ENCODE data around the gene CEP57L1.

CEP57L1 gene

DNA sequence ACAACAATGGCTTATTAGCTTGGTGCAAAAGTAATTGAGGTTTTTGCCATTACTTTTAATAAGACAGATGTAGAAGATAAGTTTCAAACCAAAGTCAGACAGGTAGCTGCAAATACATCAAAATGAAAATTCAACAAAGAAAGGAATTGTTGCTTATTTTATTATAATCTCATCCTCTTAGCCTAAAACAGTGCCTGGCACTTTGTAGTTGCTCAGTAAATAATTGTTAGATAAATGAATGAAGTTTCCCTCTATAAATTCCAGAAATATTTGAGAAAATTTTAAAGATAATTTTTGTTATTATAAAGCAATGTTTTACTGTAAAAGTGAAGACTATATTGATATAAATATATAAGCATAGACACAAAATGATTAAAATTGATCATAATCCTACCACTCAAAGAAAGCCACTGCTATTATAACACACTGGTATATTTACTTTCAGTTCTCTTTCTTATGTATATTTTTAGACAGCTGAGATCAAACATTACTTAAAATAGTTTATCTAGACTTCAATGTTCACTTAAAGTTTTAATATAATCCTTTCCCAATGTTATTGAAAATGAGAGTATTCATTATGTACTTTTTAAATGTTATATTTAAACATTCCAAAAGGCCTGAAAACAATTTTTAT is 43.2 kb upstream of the CEP57L1 start:
- TF ChIP-seq, protein P1, sequence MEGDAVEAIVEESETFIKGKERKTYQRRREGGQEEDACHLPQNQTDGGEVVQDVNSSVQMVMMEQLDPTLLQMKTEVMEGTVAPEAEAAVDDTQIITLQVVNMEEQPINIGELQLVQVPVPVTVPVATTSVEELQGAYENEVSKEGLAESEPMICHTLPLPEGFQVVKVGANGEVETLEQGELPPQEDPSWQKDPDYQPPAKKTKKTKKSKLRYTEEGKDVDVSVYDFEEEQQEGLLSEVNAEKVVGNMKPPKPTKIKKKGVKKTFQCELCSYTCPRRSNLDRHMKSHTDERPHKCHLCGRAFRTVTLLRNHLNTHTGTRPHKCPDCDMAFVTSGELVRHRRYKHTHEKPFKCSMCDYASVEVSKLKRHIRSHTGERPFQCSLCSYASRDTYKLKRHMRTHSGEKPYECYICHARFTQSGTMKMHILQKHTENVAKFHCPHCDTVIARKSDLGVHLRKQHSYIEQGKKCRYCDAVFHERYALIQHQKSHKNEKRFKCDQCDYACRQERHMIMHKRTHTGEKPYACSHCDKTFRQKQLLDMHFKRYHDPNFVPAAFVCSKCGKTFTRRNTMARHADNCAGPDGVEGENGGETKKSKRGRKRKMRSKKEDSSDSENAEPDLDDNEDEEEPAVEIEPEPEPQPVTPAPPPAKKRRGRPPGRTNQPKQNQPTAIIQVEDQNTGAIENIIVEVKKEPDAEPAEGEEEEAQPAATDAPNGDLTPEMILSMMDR (IDR thresholded peaks at IDR 0.05; ENCODE audit: low read depth, low read length), result no peak
- in situ Hi-C loops (cut with HindIII; ENCODE audit: low sequenced_read_pairs), result no loop called here
- no peak for DNase-seq (ENCODE audit: low read depth, low spot score)
- H3K4me3 ChIP-seq (ENCODE audit: low read depth, low read length), result no peak overlapping the region

DNA sequence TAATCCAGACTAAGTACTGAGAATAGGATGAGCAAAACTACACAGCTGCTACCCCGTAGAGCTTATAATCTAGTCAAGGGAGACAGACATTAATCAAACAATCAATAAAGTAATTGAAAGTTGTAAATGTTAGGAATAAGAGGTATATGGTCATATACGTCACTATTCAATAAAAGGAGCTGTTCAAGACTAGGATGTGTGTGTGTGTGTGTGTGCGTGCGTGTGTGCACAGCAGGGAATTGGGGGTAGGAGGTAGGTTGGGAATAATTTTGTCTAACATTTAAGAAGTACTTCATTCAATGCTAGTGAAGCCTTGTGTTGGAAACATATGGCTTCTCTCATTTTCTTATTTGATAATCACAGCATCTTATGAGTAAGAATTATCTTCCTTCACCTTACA is 42.5 kb upstream of the CEP57L1 start:
- in situ Hi-C loops (cut with HindIII; ENCODE audit: low sequenced_read_pairs), result no loop called here
- no peak overlapping the region for H3K4me3 ChIP-seq (ENCODE audit: low read depth, low read length)
- DNase-seq (ENCODE audit: low read depth, low spot score), result no peak
- TF ChIP-seq, protein P1 (IDR thresholded peaks at IDR 0.05; ENCODE audit: low read depth, low read length), result no peak

DNA sequence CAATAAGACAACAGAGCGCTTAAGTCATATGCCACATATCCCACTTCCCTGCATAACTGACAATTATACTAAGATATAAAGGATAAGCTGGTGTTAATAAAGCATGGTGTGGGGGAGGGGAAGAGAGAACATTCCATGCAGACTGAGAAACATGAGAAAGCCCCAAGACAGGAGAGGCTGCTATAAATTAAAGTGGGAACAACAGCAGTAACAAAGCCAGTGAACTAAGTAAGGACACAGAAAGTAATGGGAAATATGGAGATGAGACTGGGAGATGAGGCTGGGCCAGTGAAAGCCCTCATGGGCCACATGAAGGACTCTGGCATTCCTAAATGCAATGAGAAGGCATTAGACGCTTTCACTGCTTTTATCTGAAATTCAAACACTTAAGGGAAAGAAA is 42.0 kb upstream of the CEP57L1 start:
- DNase-seq (ENCODE audit: low read depth, low spot score), result no peak
- in situ Hi-C loops (cut with HindIII; ENCODE audit: low sequenced_read_pairs), result no loop called here
- no peak overlapping the region for H3K4me3 ChIP-seq (ENCODE audit: low read depth, low read length)
- TF ChIP-seq, protein P1 (IDR thresholded peaks at IDR 0.05; ENCODE audit: low read depth, low read length), result no peak

DNA sequence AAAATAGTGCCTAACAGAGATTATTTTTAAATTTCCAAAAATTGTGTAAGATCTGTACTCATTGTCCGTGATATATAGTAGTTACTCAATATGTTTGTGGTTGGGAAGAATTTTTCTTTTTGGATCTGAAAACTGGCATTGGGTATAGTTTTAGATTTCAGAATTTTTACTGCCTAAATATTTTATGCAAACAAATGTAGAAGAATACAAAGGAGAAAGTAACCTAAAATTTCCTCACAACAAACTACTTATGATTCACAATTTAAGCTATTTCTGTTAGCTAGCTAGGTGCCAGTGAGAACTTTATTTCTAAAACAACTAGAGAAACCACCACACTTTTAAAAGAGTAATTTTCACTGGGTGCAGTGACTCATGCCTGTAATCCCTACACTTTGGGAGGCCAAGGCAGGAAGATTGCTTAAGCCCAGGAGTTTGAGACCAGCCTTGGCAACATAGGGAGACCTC is 39.5 kb upstream of the CEP57L1 start:
- in situ Hi-C loops (cut with HindIII; ENCODE audit: low sequenced_read_pairs), result no loop called here
- peak; percentile 32 for DNase-seq (ENCODE audit: low read depth, low spot score)

DNA sequence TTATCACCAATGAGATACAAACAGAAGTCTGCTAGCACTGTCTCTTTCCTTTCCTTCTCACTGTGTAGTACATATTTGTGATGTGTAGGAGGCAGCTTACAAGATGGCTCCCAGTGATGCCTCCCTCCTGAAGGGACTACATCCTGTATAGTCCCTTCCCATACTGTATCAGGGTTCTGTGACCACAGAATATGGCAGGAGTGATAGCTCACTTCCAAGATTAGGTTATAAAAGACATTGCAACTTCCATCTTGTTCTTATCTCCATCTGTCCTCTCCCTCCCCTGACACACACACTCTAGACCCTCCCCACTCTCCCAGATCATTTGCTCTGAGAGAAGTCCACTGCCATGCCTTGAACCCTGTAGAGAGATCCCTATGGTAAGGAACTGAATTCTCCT is 38.6 kb upstream of the CEP57L1 start:
- no peak for DNase-seq (ENCODE audit: low read depth, low spot score)
- TF ChIP-seq, protein P1 (IDR thresholded peaks at IDR 0.05; ENCODE audit: low read depth, low read length), result no peak
- in situ Hi-C loops (cut with HindIII; ENCODE audit: low sequenced_read_pairs), result no loop called here
- H3K4me3 ChIP-seq (ENCODE audit: low read depth, low read length), result no peak overlapping the region

More for the DNA sequence above, 39.5 kb upstream of the CEP57L1 start:
- TF ChIP-seq, protein P1 (IDR thresholded peaks at IDR 0.05; ENCODE audit: low read depth, low read length), result no peak
- no peak overlapping the region for H3K4me3 ChIP-seq (ENCODE audit: low read depth, low read length)

DNA sequence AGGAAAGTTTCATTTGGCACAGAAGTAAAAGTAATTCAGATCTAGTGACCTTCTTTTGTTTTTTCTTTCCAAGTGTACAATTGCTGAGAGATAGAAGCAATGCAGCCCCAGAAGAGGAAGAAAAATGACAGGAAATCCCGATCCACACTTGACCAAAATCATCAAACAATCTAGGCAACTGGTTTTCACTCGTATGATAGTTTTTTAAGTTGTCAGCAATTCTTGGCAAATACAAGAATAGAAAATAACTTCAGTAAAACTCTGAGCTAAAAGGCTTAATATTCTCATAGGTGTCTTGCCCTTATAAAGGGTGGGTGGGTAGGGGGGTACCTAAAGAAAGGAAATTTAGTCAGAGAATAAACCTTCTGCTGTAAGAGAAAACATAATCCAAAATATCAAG is 36.7 kb upstream of the CEP57L1 start:
- in situ Hi-C loops (cut with HindIII; ENCODE audit: low sequenced_read_pairs), result no loop called here
- TF ChIP-seq, protein P1 (IDR thresholded peaks at IDR 0.05; ENCODE audit: low read depth, low read length), result no peak
- H3K4me3 ChIP-seq (ENCODE audit: low read depth, low read length), result no peak overlapping the region
- no peak for DNase-seq (ENCODE audit: low read depth, low spot score)

Data from astrocyte of the spinal cord (primary cell).